SH-SY5Y (cell line): ENCODE measurements around the gene C2orf68.

Source experiments
- GATA2 ChIP-seq: IDR thresholded peaks from 2 replicates; pipeline ENCODE4 v1.6.1; 2011; ENCODE audit warnings: mild to moderate bottlenecking, low read depth, low read length
- GATA3 ChIP-seq: IDR thresholded peaks from 2 replicates; pipeline ENCODE4 v1.6.1; 2011; ENCODE audit warnings: low read depth, mild to moderate bottlenecking, low read length, moderate library complexity

- TF ChIP-seq GATA2: no peak
- no peak for TF ChIP-seq GATA3
These were observed 29.4 kb downstream of the C2orf68 start for GRCh38 chr2:85582492-85582891.
